Activated T-helper 1 cell treated with anti-CD3 and anti-CD28 coated beads, Interleukin-2, amount 50 U/mL, for 16 hours (primary cell): ENCODE data around the gene DIDO1.

Experiments
- DNase-seq, 2 donors: peaks; one replicate each; pipeline ENCODE4 v3.0.0-alpha.2; 2020; ENCODE audit warnings: low read depth in 1 of 2, low spot score in 1 of 2

The DIDO1 gene

DNA sequence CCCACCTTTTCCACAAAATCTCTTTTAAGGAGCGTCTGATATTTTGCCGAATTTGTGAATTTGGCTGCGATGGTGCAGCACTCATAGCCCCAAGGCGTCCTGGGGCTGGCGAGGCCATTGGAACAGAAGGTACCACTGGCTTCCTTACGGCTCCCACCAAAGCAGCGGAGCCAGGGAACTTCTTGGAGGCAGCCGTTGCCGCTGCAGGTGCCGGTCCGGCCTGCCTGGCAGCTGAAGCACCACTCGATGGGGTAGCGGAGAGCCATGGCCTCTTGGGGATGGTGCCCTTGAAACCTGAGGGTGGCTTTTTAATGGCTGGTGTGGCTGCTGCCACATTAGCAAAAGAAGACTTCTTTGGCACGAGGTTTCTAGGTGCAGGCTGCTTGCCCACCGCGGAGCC, 29.8 kb downstream of the DIDO1 start:
- no peak for DNase-seq

DNA sequence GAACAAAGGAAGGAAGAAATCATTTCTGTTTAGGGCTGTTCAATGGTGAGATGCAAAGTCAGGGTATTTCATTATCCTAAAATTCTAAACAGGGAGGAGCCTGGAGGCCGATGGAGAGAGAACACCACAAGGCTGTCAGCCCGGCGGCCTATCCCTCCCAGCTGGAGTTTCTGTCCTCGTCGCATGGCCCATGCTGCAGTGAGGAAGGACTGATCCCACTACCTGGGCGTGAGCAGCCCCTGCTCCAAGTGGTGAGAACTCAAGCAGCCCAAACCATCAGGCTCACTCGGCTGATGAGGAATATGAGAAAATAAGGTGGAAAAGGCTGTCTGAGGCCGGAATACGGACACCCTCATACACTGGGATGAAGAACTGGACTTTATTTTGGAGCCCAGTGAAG, 30.8 kb downstream of the DIDO1 start:
- no peak for DNase-seq

DNA sequence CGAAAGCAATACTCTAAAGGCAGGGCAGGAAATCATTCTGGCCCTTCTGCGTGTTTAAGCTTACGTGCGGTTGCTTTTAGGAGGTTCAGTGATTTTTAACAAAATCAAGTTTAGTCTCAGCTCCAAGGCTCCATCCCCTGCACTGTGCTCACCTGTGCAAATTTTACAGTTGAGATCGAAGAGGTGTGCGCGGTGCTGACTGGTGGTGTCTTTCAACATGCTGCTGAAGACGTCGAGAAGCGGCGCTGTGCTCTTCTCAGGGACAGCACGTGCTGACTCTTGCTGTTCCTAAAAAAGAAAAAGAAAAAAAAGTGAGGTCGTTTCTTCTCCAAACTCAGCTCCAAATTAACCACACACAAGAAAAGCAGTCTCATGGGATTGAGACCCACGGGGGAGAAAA, 32.0 kb downstream of the DIDO1 start:
- no peak for DNase-seq

DNA sequence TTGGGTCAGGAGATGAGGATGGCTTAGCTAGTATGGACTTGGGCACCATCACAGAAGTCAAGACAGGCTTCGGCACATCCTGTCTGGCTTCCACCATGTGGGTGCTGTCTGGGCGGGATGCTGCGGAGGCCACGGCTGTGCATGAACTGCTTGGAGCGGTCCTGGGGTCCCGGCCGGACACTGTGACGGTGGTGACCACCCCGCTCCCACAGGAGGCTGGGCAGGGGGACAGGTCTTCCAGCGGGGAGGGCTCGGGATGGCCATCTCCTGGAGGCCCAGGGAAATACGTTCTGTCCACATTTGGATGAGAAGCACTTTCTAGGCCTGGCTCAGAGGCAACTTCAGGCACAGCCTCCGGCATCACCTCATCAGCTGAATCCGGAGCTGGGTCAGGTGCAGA, 32.6 kb downstream of the DIDO1 start:
- no peak for DNase-seq

DNA sequence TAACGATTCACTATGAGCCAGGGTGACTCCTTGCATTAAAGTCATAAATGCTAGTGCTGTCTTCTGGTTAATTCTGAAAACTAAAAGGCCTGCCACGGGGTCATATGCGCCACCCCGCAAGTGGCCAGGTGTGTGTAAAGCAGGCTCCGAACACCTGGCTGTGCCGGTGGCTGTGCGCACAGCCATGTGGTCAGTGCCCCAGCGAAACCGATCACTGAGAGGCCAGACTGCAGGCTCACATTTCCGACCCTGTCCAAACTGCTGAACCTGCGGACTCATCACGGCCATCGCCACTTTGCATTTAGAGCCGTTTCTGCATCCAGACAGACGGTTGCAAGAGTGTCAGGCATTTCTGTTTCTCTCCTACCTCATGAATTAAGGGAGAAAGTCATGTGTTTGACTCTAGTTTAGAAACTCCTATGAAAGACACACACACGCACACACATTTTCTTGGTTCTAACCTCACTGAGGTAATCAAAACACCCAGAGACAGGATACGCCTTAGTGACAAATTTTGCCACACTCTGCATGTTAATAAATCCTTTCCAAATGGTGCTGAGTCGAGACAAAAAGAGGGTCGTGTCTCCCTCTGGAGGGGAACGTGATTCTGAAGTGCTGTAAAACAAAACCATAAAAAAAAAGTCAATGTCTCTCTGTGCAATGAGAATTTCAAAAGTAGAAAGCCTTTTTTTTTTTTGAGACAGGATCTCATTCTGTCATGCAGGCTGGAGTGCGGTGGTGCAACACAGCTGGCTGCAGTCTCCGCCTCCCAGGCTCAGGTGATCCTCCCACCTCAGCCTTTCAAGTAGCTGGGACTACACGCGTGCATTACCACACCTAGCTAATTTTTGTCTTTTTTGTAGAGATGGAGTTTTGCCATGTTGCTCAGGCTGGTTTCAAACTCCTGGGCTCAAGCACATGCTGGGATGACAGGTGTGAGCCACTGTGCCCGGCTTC, 33.7 kb downstream of the DIDO1 start:
- DNase-seq: no peak

DNA sequence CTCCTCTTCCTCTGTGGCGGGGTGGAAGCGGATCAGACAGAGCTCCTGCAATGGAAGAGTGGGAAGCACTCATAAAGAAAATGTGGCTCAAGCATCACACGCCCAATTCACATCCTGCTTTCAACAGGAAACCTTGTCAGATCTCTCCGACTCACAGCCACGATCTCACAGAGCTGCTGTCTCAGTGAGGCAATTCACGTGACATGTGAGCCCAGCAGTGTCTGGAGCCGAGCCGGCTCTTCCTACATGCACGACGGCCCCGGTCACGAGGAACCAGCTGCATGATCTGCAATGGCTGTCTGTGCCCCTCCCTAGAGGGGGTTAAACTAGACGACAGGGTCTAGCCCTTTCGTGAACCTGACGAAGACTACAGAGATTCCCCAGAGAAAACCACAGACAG, 35.2 kb downstream of the DIDO1 start:
- DNase-seq: peak in 1 of 2 donors; percentile 15

DNA sequence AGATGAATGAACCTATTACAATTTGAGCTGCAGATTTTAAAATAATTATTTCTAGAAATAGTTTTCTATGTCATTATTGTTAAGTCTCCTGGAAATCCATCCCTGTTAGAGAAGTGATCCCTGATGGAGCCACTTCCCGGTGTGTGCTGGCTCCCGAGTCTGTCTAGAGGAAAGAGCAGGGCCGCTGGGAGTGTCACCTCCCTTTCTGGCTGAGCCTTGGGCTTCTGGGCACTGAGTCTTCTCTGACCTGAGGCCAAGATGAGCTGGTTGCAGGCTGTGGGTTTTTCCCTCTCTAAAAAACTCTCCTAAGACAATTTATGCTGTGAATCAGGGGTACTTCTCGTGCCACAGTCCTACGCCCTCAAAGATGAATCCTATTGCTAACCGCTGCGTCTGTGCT, 35.9 kb downstream of the DIDO1 start:
- DNase-seq: no peak

DNA sequence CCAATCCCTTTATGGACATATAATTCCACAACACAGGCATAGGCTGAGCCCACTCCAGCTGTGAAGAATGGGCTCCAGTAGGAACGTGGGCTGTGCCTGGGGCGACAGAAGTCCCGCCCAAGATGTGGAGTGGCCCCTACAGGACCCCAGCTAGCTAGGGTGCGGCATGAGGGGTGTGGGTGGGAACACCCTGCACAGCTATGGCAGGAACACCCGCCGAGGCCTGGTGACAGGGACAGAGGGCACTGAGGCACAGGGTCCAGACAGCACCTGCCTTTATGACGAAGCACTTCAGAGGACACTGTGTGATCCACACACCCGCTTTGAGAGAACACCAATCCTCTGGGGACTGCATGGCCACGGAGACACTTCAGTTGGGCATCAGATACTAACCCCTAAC, 36.4 kb downstream of the DIDO1 start:
- DNase-seq: no peak

DNA sequence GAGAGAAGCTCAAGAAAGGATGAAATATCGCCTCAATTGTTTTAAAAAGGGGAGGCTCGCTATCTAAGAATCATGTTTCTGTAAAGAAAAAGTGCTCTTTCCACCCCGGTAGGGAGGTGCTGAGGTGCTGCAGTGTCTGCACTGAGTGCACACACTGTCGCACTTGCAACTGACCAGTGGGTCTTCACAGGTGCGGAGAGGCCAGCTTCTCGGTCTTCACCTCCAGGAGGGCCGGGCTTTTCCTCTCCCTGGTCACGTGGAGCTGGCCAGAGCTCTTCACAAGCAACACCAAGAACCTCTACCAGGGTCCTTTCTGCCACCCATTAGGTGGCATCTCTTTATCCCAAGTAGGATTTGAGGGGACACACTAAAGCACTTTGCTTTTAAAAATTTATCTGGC, 36.9 kb downstream of the DIDO1 start:
- DNase-seq: no peak

DNA sequence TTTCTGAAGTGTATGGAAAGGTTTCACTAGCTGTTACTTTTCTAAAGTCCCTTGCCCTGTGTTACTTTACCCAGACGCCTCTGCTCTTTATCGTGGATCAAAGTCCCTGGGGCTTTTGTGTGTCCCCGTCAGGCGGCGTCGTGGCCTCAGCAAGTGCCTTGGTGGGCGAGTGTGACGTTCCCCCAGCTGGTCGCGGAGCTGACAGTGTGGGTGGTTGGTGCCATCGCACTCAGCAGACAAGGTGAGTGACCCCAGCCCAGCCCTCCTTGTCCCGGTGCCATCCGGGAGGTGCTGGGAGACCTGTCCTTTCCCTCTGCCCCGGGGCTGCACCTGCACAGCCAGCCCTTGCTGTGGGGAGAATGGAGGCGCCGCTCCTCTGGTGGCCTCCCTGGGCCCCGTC, 37.4 kb downstream of the DIDO1 start:
- DNase-seq: no peak

DNA sequence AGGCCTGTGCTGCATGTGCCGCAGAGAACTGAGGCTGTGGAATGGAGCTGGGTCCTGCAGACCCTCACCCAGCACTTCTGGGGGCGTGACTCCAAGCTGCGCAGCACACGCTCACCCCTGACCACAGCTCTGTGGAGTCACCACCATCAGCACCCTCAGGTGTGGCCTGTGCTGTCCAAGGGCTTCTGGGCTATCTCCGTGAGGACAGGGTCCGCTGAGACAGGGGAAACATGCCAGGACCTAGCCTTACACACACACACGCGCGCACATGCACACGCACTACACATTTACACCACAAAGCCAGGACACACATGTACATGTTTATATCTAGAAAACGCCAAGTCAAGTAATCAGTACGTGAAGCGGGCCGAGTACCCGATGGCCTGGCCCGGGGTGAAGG, 37.9 kb downstream of the DIDO1 start:
- no peak for DNase-seq

DNA sequence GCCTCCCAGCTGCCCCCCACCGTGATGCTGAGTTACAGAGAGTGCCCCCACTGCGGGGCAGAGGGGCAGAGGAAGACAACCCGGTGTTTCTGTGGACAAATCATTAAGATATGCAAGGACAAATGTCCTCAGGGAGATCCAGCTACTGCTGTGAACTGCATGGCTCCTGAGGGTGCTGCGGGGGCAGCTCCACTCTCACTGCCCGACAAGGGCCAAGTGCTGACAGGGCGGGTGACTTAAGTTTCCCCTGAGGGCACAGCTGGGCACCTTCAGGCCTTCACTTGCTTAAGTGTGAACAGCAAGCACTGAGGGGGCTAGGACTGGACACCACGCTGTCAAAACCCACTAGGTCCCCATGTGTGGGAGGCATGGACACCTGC, 38.5 kb downstream of the DIDO1 start:
- no peak for DNase-seq

DNA sequence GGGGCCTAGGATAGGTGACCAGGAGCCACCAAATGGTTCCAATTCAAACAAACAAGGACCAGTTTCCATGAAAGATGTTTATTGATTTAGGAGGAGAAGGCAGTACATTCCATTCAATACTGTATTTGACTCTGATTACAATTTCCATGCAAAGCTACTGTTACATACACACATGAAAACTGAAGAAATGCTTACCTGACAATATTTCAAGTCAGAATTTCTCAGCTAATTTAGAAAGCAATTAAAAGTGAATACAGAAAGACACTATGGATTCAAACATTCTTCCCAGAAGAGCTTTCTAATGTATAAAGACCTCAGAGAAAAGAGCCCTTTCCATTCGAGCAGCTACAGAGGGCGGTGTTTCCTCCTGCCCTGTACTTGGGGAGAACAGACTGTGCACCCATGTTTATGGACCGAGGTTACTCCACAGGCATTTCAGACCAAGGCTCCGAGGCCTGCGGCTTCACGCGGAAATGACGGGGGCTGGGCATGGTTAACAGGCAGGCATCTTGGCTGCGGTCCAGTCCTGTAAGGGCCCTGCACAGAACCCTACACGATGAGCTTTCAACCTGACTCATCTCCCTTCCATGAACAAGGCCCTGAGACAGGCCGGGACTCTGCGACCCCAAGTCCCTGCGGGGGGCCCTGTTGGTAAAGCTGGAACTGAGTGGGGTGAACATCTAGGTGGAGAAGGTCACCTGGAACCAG, 39.0 kb downstream of the DIDO1 start:
- DNase-seq: no peak

DNA sequence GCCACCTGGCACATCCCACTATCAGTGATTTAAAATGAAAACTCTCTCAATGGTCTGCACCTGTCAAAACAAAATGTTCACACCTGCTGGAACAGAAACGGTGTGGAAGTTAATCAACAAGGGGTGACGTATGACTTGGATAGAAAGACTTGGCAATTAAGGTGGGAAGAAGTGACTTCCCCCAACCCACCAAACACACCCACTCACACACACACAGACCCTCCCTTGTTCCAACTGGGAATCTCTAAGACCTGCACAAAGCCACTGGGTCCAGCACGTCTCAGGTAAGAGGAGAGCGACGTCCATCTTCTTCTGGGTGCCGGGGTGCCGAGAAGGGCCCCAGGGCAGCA, 39.6 kb downstream of the DIDO1 start:
- no peak for DNase-seq

DNA sequence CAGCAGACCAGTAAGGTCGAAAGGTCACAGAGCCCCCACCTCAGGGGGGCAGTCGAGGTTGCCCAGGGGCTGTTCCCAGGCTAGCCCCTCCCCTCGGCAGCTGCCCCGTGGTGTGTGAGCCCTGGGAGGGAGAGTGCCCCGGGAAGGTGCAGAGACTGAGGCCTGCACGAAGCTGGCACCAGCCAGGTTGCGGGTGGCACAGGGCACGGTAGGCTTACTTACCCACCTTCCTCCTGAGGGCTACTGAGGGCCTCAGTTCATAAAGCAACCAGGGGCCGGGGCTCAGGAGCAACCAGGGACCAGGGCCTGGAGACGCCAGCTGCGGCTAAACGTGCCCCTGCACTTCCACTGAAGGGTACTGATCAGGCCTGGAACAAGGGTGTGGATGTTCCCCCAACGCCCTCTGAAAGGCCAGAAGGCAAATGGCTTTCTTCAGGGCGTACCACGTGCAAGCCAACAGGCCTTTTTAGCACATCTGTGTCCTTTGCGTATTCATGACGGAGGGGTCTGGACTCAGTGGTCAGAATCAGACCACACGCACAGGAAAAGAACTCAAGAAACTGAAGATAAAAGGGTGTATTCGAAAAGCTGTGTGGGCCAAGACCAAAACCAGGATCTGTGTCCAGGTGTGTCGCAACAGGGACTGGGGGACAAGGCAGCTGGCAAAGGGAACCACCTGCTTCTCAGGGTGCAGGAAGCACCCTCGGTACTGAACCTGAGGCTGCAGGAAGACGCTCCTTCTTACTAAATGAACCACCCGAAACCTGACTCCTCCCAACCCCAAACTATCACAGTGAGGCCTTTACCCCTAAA, 40.2 kb downstream of the DIDO1 start:
- no peak for DNase-seq

DNA sequence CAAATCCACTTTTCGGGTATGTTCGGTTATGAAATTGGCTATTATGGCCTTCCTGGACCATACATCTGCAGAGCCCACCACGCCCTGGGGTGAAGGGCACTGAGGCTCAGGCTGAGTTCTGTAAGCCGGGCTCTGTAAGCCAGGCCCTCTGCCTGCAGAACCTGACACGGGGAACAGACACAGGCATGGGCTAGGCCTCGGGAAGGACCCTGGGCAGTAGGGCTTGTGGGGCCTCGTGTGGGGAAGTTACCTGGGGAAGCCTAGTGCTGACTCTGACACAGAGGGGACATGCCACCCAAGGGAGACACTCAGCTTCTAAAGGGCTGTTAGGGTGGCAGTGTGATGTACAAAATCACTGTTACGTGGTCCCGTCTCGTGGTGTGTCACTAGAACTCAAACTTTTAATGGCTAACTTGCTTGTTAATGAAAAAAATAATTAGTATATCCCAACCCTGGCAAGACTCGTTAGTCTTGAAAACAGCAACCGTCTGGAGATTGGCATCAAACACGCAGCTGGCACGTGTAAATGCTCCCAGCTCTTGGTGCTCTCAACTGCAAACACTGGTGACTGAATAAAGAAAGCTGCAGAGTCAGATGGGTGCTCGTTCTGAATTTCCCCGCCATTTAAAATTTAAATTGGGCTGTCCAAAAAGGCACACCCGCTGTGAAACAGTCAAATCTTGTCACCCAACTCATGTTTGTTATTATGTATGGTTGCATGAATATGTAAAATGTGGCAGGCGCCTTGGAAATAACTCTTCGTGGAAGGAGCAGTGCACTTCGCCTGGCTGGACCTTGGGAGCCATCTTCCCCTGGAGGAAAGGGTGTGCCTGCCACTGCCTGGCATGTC, 41.0 kb downstream of the DIDO1 start:
- no peak for DNase-seq

DNA sequence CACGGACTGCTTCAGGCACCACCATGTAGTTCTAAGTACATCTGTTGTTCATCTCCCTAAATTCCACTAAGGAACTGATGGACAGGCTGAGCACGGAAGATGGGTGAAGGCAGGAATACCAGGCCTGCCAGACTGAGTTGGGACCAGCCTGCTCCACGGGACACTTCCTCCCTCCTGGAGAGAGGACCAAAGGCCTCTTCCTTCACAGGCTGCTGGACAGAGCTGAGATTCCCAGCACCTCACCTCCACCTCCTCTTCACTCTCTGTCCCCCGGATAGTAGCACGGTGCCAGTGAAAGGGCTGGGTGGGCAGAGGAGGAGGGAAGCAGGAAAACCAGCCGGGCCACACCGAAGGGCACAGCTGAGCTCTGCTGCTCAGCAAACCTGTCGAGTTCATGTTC, 41.7 kb downstream of the DIDO1 start:
- no peak for DNase-seq

DNA sequence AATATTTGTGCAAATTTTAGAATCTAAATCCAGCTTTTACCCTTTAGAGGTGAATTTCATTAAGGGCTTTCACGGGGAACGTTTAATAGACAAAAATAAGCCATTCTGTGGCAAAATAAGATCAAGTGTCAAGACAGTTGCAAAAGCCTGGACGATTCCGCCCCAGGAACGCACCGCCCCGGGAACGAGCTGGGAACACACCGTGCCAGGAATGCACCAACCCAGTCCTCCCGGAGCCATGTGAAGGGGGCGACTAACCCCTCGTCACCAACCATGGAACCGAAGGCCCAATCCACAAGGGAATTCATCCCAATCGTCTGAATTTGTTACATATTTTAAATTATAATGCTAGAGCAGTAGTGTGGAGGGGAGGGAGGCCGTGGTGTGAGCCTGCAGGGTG, 43.9 kb downstream of the DIDO1 start:
- DNase-seq: no peak

DNA sequence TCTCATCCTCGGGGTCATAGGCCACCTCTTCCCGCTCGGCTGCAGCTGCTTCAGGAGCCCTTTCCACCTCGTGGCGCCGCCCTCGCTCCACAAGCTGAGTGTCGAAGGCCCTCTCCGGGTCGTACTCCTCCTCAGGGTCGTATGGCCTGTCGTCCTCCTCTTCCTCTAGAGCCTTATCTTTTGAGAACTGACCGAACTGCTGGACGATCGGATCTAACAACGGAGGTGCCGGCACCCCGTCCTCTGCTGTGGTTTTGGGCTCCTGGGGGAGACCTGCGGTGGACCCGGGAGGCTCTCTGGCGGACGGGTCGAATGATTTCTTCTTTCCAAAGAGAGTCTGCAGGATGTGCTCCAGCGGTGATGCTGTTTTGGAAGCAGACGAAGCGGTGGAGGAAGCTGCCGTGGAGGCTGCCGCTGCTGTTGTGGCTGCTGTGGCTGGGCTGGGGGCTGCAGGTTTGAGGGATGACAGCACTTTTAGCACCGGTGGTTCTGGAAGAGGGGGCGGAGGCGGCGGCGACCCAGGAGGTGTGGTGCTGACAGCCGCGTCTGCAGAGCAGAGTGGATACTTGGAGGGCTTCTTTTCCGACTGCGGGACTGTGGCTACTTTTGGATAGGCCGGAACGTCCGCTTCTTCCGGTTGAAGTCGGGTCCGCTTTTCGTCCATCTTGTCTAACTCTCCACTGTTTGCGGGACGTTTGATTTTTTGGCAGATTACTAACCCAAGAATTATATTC, 44.5 kb downstream of the DIDO1 start:
- no peak for DNase-seq

DNA sequence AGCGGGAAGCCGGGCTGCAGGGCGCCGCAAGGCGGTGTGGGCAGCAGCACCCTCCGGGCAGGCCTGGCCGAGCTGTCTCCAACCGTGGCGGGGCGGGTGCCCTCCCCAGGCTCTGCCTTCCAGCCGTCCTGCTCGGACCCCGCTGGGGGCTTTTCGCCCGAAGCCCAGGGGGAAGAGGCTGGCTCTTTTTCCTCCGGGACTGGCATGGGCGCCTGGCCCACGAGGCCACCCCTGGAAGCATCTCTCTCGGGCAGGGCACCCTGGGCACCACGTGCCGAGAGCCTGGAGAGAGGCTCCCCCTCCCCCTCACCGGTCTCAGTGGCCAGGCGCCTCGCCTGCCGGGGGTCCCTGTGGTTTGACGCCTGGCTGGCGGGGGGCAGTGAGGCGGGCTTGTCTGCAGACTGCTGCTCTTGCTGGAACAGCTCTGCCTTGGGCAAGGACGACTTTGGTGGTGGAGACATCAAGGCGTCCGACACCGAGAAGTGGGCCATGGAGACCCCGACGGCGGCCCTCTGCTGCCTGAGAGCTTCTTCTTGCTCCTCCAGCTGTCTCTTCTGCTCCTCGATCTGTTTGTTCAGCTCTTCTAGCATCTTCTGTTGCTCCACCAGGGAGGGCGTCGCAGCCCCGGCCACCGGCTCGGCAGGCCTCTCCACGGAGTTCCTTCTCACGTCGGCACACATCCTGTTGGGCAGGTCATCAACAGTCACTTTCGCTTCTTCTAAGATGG, 45.2 kb downstream of the DIDO1 start:
- no peak for DNase-seq
